Naive thymus-derived CD8-positive, alpha-beta T cell (primary cell): ENCODE results near the gene LCT. TPM values are rescaled to one million over a fixed set of nuclear protein-coding genes. Genes with fewer than 3 reads are reported as not detected.
A peak's percentile ranks its signal among the peaks of the same experiment; 100 is the strongest.
"Not testable (repeated sequence)": the region's sequence is repeated elsewhere in the genome, so short reads cannot be mapped to it uniquely, and the experiment has no call there.

ENCODE experiments used
- ATAC-seq, 2 donors: fragments of 150-1000 bp; cut with Tn5 transposase in 1 of 2; sonication (Bioruptor Pico), chemical (Tn5 transposase) in 1 of 2; 1 replicate in 1 of 2; 2 replicates in 1 of 2; pipeline ENCODE4 v1.10.0; 2021; ENCODE audit warnings: mild to moderate bottlenecking in 2 of 2, moderate library complexity in 2 of 2
- POLR2A ChIA-PET: fragments of 350-600 bp; sonication (Branson Sonifier 250); formaldehyde crosslinking; loops from one replicate; lab custom pipeline; 2021; ENCODE audit warnings: antibody characterized with exemption; lab: Charles Lee
- DNase-seq, 10 donors: peaks; one replicate each; pipeline versions ENCODE4 v3.0.0 to v3.0.0-alpha.2; 2020 to 2022
- H3K27ac Mint-ChIP-seq, 10 donors: one replicate each; pipeline ENCODE4 v1.8.0; 2020 to 2022; ENCODE audit warnings: mild to moderate bottlenecking in 10 of 10, mixed read lengths in 10 of 10, moderate library complexity in 4 of 10, inconsistent platforms in 1 of 10
- H3K27me3 Mint-ChIP-seq, 5 donors: one replicate each; pipeline ENCODE4 v1.8.0; 2021 to 2022; ENCODE audit warnings: mixed read lengths in 5 of 5
- H3K36me3 Mint-ChIP-seq, 3 donors: one replicate each; pipeline ENCODE4 v1.8.0; 2020 to 2022; ENCODE audit warnings: mixed read lengths in 3 of 3, mild to moderate bottlenecking in 2 of 3, inconsistent platforms in 1 of 3
- H3K4me1 Mint-ChIP-seq, 4 donors: one replicate each; pipeline ENCODE4 v1.8.0; 2021 to 2022; ENCODE audit warnings: mixed read lengths in 4 of 4
- H3K4me3 Mint-ChIP-seq, 10 donors: one replicate each; pipeline ENCODE4 v1.8.0; 2020 to 2022; ENCODE audit warnings: mild to moderate bottlenecking in 10 of 10, mixed read lengths in 10 of 10, moderate library complexity in 6 of 10, inconsistent platforms in 1 of 10
- H3K9me3 Mint-ChIP-seq, 9 donors: one replicate each; pipeline ENCODE4 v1.8.0; 2020 to 2022; ENCODE audit warnings: mixed read lengths in 9 of 9, mild to moderate bottlenecking in 3 of 9, inconsistent platforms in 1 of 9, moderate library complexity in 1 of 9
- polyA plus RNA-seq, 3 donors: library from polyadenylated mRNA; unstranded; fragments of 300-500 nt; fragmentation: Illumina TruSeq; gene quantifications; one replicate each; pipeline ENCODE4 v1.2.3, GENCODE V29; 2021
- total RNA-seq, 8 experiments: library from RNA in 2 of 8; stranded (reverse) in 2 of 8; gene quantifications; one replicate each; pipeline ENCODE4 v1.2.3 and lab custom pipeline; 2021 to 2026

LCT gene
- total and polyA plus RNA-seq, 5 experiments from 2014 or later = 0.22 to 0.36 TPM; not detected in 3

- DNase-seq (no peak), ATAC-seq (no peak)
- Mint-ChIP-seq H3K4me1 (peaks cover 0 to 2% (median 1%) of the 10 kb centered on the region in 4 donors), H3K9me3 (peaks cover 0 to 3% (median 0%) of the 10 kb centered on the region in 9 donors), H3K27me3 (no peaks in the 10 kb centered on the region), H3K36me3 (no peaks in the 10 kb centered on the region), H3K4me3 (no peak overlapping the region), H3K27ac (no peak overlapping the region)
- POLR2A ChIA-PET = no interaction called here
These were observed 24.0 kb downstream of the LCT start for GRCh38 chr2:135812907-135813511.

- H3K27me3 Mint-ChIP-seq = not testable (repeated sequence)
These were observed 29.1 kb downstream of the LCT start for GRCh38 chr2:135807874-135808273.

GRCh38 chr2:135803278-135803677 is 33.7 kb downstream of the LCT start:
- Mint-ChIP-seq H3K9me3 (peaks cover 0 to 16% (median 8%) of the 10 kb centered on the region in 9 donors), H3K36me3 (peaks cover 0 to 12% (median 6%) of the 10 kb centered on the region in 3 donors), H3K27ac (no peak overlapping the region), H3K27me3 (no peaks in the 10 kb centered on the region), H3K4me1 (no peaks in the 10 kb centered on the region), H3K4me3 (no peak overlapping the region)
- ATAC-seq (no peak), DNase-seq (no peak)
- POLR2A ChIA-PET = no interaction called here

More at GRCh38 chr2:135807874-135808273, 29.1 kb downstream of the LCT start:
- POLR2A ChIA-PET, H3K4me1 Mint-ChIP-seq, H3K27ac Mint-ChIP-seq, H3K36me3 Mint-ChIP-seq, ATAC-seq, H3K9me3 Mint-ChIP-seq, DNase-seq, H3K4me3 Mint-ChIP-seq: not testable (repeated sequence)

- Mint-ChIP-seq H3K36me3 (peaks cover 0 to 12% (median 6%) of the 10 kb centered on the region in 3 donors), H3K9me3 (peaks cover 0 to 16% (median 8%) of the 10 kb centered on the region in 9 donors), H3K27ac (no peak overlapping the region), H3K4me1 (peaks cover 2 to 5% (median 3%) of the 10 kb centered on the region in 4 donors), H3K4me3 (no peak overlapping the region), H3K27me3 (no peaks in the 10 kb centered on the region)
- DNase-seq (no peak), ATAC-seq (no peak)
- POLR2A ChIA-PET = interaction anchor here (0.6 kb wide), 1 partner anchor 94 kb away, joined by 5 read pairs; no protein-coding TSS in a partner anchor
These were observed 34.6 kb downstream of the LCT start for GRCh38 chr2:135802350-135802749.

- H3K9me3 Mint-ChIP-seq = peaks cover 0 to 16% (median 8%) of the 10 kb centered on the region in 9 donors
These were observed 36.2 kb downstream of the LCT start for GRCh38 chr2:135800513-135801460.

GRCh38 chr2:135799738-135800137 is 37.2 kb downstream of the LCT start:
- peaks cover 0 to 12% (median 6%) of the 10 kb centered on the region in 3 donors for H3K36me3 Mint-ChIP-seq
- POLR2A ChIA-PET = no interaction called here

More at GRCh38 chr2:135800513-135801460, 36.2 kb downstream of the LCT start:
- Mint-ChIP-seq H3K27me3 (peaks cover 0 to 3% (median 0%) of the 10 kb centered on the region in 5 donors), H3K36me3 (peaks cover 0 to 12% (median 6%) of the 10 kb centered on the region in 3 donors), H3K4me1 (peaks cover 3 to 7% (median 5%) of the 10 kb centered on the region in 4 donors), H3K27ac (no peak overlapping the region), H3K4me3 (no peak overlapping the region)
- ATAC-seq (no peak), DNase-seq (no peak)
- POLR2A ChIA-PET = no interaction called here

GRCh38 chr2:135798762-135799161 is 38.2 kb downstream of the LCT start:
- ATAC-seq (no peak), DNase-seq (no peak)
- peaks cover 8 to 21% (median 11%) of the 10 kb centered on the region in 4 donors for H3K4me1 Mint-ChIP-seq
- H3K4me3 Mint-ChIP-seq = no peak overlapping the region
- peaks cover 0 to 3% (median 0%) of the 10 kb centered on the region in 5 donors for H3K27me3 Mint-ChIP-seq
- POLR2A ChIA-PET = no interaction called here
- peaks cover 0 to 16% (median 8%) of the 10 kb centered on the region in 9 donors for H3K9me3 Mint-ChIP-seq
- peaks cover 0 to 12% (median 6%) of the 10 kb centered on the region in 3 donors for H3K36me3 Mint-ChIP-seq
- no peak overlapping the region for H3K27ac Mint-ChIP-seq

More at GRCh38 chr2:135799738-135800137, 37.2 kb downstream of the LCT start:
- ATAC-seq (no peak), DNase-seq (no peak)
- peaks cover 0 to 3% (median 0%) of the 10 kb centered on the region in 5 donors for H3K27me3 Mint-ChIP-seq
- H3K4me1 Mint-ChIP-seq = peaks cover 6 to 16% (median 7%) of the 10 kb centered on the region in 4 donors
- no peak overlapping the region for H3K27ac Mint-ChIP-seq
- no peak overlapping the region for H3K4me3 Mint-ChIP-seq
- H3K9me3 Mint-ChIP-seq = peaks cover 0 to 16% (median 8%) of the 10 kb centered on the region in 9 donors

- no peak overlapping the region for H3K4me3 Mint-ChIP-seq
- POLR2A ChIA-PET = no interaction called here
- no peak for DNase-seq
- no peak for ATAC-seq
- H3K9me3 Mint-ChIP-seq = peaks cover 0 to 16% (median 8%) of the 10 kb centered on the region in 9 donors
- H3K27me3 Mint-ChIP-seq = peaks cover 0 to 3% (median 0%) of the 10 kb centered on the region in 5 donors
- H3K4me1 Mint-ChIP-seq = peaks cover 8 to 23% (median 12%) of the 10 kb centered on the region in 4 donors
- peaks cover 0 to 12% (median 6%) of the 10 kb centered on the region in 3 donors for H3K36me3 Mint-ChIP-seq
- H3K27ac Mint-ChIP-seq = no peak overlapping the region
These were observed 38.7 kb downstream of the LCT start for GRCh38 chr2:135798275-135798705.

GRCh38 chr2:135797497-135798274 is 39.3 kb downstream of the LCT start:
- peaks cover 0 to 12% (median 6%) of the 10 kb centered on the region in 3 donors for H3K36me3 Mint-ChIP-seq
- POLR2A ChIA-PET = interaction anchor here (1.5 kb wide), 1 partner anchor 78 kb away, joined by 5 read pairs; the partner anchor contains the start of gene MCM6
- peak overlapping the region in 2 of 10 donors; percentile 0 to 1 for H3K4me3 Mint-ChIP-seq
- H3K27me3 Mint-ChIP-seq = peaks cover 0 to 3% (median 0%) of the 10 kb centered on the region in 5 donors
- DNase-seq = peak; percentile 55 to 83 (median 74)
- peaks cover 0 to 16% (median 8%) of the 10 kb centered on the region in 9 donors for H3K9me3 Mint-ChIP-seq
- no peak overlapping the region for H3K27ac Mint-ChIP-seq
- H3K4me1 Mint-ChIP-seq = peaks cover 8 to 29% (median 16%) of the 10 kb centered on the region in 4 donors
- ATAC-seq = peak; percentile 81 to 95

- Mint-ChIP-seq H3K4me1 (peaks cover 11 to 40% (median 27%) of the 10 kb centered on the region in 4 donors), H3K9me3 (peaks cover 0 to 16% (median 6%) of the 10 kb centered on the region in 9 donors), H3K27ac (peak overlapping the region in 3 of 10 donors; percentile 13 to 68 (median 51)), H3K36me3 (peaks cover 0 to 12% (median 7%) of the 10 kb centered on the region in 3 donors), H3K4me3 (no peak overlapping the region), H3K27me3 (peaks cover 0 to 3% (median 0%) of the 10 kb centered on the region in 5 donors)
- DNase-seq (no peak), ATAC-seq (no peak)
- POLR2A ChIA-PET = interaction anchor here (1.5 kb wide), 1 partner anchor 80 kb away, joined by 5 read pairs; the partner anchor contains the start of gene MCM6
These were observed 40.4 kb downstream of the LCT start for GRCh38 chr2:135796606-135797005.

- H3K27ac Mint-ChIP-seq = peak overlapping the region in 2 of 10 donors; percentile 66 to 86
- POLR2A ChIA-PET = not testable (repeated sequence)
These were observed 41.3 kb downstream of the LCT start for GRCh38 chr2:135795641-135796040.

More at GRCh38 chr2:135795641-135796040, 41.3 kb downstream of the LCT start:
- H3K4me3 Mint-ChIP-seq = peak overlapping the region in 2 of 10 donors; percentile 37 to 78
- H3K36me3 Mint-ChIP-seq, H3K27me3 Mint-ChIP-seq, DNase-seq, ATAC-seq, H3K9me3 Mint-ChIP-seq: not testable (repeated sequence)
- peaks cover 12 to 44% (median 30%) of the 10 kb centered on the region in 4 donors for H3K4me1 Mint-ChIP-seq
